Body of pancreas (tissue), 4 donors: ENCODE results near the gene CHN2.

Experiments
- POLR2A ChIP-seq, 3 donors: fragments of 450-650 bp; IDR thresholded peaks; one replicate each; pipeline ENCODE4 v1.6.1; 2016; ENCODE audit warnings: antibody characterized with exemption in 3 of 3, mild to moderate bottlenecking in 2 of 3
- TF ChIP-seq, protein P1 (sequence below), 7 experiments: fragments of 450-650 bp in 4 of 7; fragments of 200-600 bp in 3 of 7; sonication (generic) in 3 of 7; IDR thresholded peaks; one replicate each; pipeline ENCODE4 v1.5.1; 2016 to 2019; ENCODE audit warnings: antibody characterized with exemption in 7 of 7

DNA sequence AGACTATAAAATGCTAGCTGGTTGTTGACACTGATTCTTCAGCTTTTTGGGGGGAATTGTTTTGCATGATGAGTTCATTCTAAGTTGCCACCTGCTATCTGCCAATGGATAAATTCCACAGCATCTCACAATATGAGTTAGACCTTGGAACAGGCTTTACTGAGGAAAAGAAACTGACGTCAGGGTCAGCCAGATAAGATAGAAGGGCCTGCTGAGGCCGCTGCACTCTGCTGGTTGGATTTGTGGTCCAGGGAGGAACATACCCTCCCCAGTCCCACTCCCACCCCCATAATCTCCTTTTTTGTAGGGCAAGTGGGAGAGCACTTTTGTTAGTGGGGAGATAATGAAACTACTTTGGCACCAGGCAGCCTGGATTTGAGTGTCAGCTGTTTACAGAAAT lies 258.4 kb downstream of the CHN2 start:
- TF ChIP-seq, protein P1, sequence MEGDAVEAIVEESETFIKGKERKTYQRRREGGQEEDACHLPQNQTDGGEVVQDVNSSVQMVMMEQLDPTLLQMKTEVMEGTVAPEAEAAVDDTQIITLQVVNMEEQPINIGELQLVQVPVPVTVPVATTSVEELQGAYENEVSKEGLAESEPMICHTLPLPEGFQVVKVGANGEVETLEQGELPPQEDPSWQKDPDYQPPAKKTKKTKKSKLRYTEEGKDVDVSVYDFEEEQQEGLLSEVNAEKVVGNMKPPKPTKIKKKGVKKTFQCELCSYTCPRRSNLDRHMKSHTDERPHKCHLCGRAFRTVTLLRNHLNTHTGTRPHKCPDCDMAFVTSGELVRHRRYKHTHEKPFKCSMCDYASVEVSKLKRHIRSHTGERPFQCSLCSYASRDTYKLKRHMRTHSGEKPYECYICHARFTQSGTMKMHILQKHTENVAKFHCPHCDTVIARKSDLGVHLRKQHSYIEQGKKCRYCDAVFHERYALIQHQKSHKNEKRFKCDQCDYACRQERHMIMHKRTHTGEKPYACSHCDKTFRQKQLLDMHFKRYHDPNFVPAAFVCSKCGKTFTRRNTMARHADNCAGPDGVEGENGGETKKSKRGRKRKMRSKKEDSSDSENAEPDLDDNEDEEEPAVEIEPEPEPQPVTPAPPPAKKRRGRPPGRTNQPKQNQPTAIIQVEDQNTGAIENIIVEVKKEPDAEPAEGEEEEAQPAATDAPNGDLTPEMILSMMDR (IDR thresholded peaks at IDR 0.05), result no peak
- no peak for TF ChIP-seq POLR2A (IDR thresholded peaks at IDR 0.05)
